22Rv1 (cell line): Measurements from ENCODE around the gene JADE1.

ENCODE experiments used
- CTCF ChIP-seq: fragments of 450-650 bp; IDR thresholded peaks from 2 replicates; pipeline ENCODE4 v1.5.1; 2017; ENCODE audit warnings: mild to moderate bottlenecking
- ZFX ChIP-seq: fragments of 450-650 bp; IDR thresholded peaks from 2 replicates; pipeline ENCODE4 v1.6.1; 2017; ENCODE audit warnings: antibody characterized with exemption, borderline replicate concordance

- no peak for TF ChIP-seq CTCF
- TF ChIP-seq ZFX = no peak
Measured at GRCh38 chr4:128775916-128776315, 33.6 kb upstream of the JADE1 start.
